Liver (tissue), 9 donors: ENCODE measurements around the gene CARHSP1. TPM values are rescaled to one million over a fixed set of nuclear protein-coding genes. Genes with fewer than 3 reads are reported as not detected.
A peak's percentile ranks its signal among the peaks of the same experiment; 100 is the strongest.

ENCODE experiments used
- DNase-seq: peaks from one replicate; pipeline ENCODE4 v3.0.0-alpha.2; 2017; ENCODE audit warnings: low spot score
- H3K27ac ChIP-seq, 2 donors: one replicate each; pipeline ENCODE4 v1.7.0; 2013; ENCODE audit warnings: inconsistent platforms in 2 of 2, low read length in 2 of 2, control low read depth in 1 of 2, low read depth in 1 of 2, mild to moderate bottlenecking in 1 of 2
- H3K27me3 ChIP-seq, 4 donors: one replicate each; pipeline versions ENCODE4 v1.6.1 to v1.7.0; 2013; ENCODE audit warnings: low read length in 3 of 4, inconsistent platforms in 1 of 4, mild to moderate bottlenecking in 1 of 4, moderate library complexity in 1 of 4; ENCODE audit not compliant: control insufficient read depth in 4 of 4, insufficient read depth in 4 of 4
- H3K36me3 ChIP-seq, 4 donors: one replicate each; pipeline versions ENCODE4 v1.6.1 to v1.7.0; 2013; ENCODE audit warnings: low read length in 3 of 4, mild to moderate bottlenecking in 3 of 4, low read depth in 1 of 4, moderate library complexity in 1 of 4; ENCODE audit not compliant: control insufficient read depth in 4 of 4, insufficient read depth in 3 of 4
- H3K4me1 ChIP-seq, 4 donors: one replicate each; pipeline versions ENCODE4 v1.6.1 to v1.7.0; 2013; ENCODE audit warnings: low read length in 3 of 4, mild to moderate bottlenecking in 3 of 4, moderate library complexity in 1 of 4; ENCODE audit not compliant: control insufficient read depth in 4 of 4, insufficient read depth in 4 of 4
- H3K4me3 ChIP-seq, 3 donors: one replicate each; pipeline versions ENCODE4 v1.6.1 to v1.7.0; 2013; ENCODE audit warnings: low read length in 3 of 3, control low read depth in 1 of 3, low read depth in 1 of 3, mild to moderate bottlenecking in 1 of 3
- H3K9ac ChIP-seq, 2 donors: one replicate each; pipeline ENCODE4 v1.7.0; 2013; ENCODE audit warnings: low read length in 2 of 2, mild to moderate bottlenecking in 2 of 2, moderate library complexity in 2 of 2, control low read depth in 1 of 2, low read depth in 1 of 2
- H3K9me3 ChIP-seq, 4 donors: one replicate each; pipeline versions ENCODE4 v1.6.1 to v1.7.0; 2013; ENCODE audit warnings: low read length in 3 of 4; ENCODE audit not compliant: control insufficient read depth in 4 of 4
- EGR1 ChIP-seq, 2 donors: IDR thresholded peaks; 2 replicates each; pipeline ENCODE4 v1.6.1; 2016 to 2018; ENCODE audit warnings: antibody characterized with exemption in 2 of 2, low read depth in 2 of 2
- FOXA1 ChIP-seq: IDR thresholded peaks from 2 replicates; pipeline ENCODE4 v1.6.1; 2016; ENCODE audit warnings: antibody characterized with exemption
- FOXA2 ChIP-seq: IDR thresholded peaks from 2 replicates; pipeline ENCODE4 v1.6.1; 2016; ENCODE audit warnings: antibody characterized with exemption
- GABPA ChIP-seq, 2 donors: IDR thresholded peaks in 1 of 2; conservative IDR thresholded peaks in 1 of 2; 2 replicates each; pipeline ENCODE4 v1.6.1; 2016; ENCODE audit warnings: antibody characterized with exemption in 2 of 2, mild to moderate bottlenecking in 1 of 2, moderate library complexity in 1 of 2
- HNF4A ChIP-seq, 2 donors: conservative IDR thresholded peaks; 2 replicates each; pipeline ENCODE4 v1.6.1; 2016; ENCODE audit warnings: antibody characterized with exemption in 2 of 2, mild to moderate bottlenecking in 2 of 2
- JUND ChIP-seq, 2 donors: IDR thresholded peaks; 2 replicates each; pipeline ENCODE4 v1.6.1; 2016; ENCODE audit warnings: antibody characterized with exemption in 2 of 2
- MAX ChIP-seq: IDR thresholded peaks from 2 replicates; pipeline ENCODE4 v1.6.1; 2016; ENCODE audit warnings: antibody characterized with exemption
- NR2F2 ChIP-seq: IDR thresholded peaks from 2 replicates; pipeline ENCODE4 v1.6.1; 2016; ENCODE audit warnings: antibody characterized with exemption
- RAD21 ChIP-seq, 2 donors: IDR thresholded peaks; 2 replicates each; pipeline ENCODE4 v1.6.1; 2016; ENCODE audit warnings: antibody characterized with exemption in 2 of 2, mild to moderate bottlenecking in 2 of 2
- REST ChIP-seq: IDR thresholded peaks from 2 replicates; pipeline ENCODE4 v1.6.1; 2016; ENCODE audit warnings: antibody characterized with exemption, mild to moderate bottlenecking
- RXRA ChIP-seq, 2 donors: IDR thresholded peaks; 2 replicates each; pipeline ENCODE4 v1.6.1; 2017 to 2018; ENCODE audit warnings: antibody characterized with exemption in 2 of 2, mild to moderate bottlenecking in 1 of 2
- SP1 ChIP-seq: IDR thresholded peaks from 2 replicates; pipeline ENCODE4 v1.6.1; 2018; ENCODE audit warnings: antibody characterized with exemption, mild to moderate bottlenecking
- TAF1 ChIP-seq: conservative IDR thresholded peaks from 2 replicates; pipeline ENCODE4 v1.6.1; 2016; ENCODE audit warnings: antibody characterized with exemption, mild to moderate bottlenecking
- YY1 ChIP-seq: IDR thresholded peaks from 2 replicates; pipeline ENCODE4 v1.6.1; 2016; ENCODE audit warnings: antibody characterized with exemption, mild to moderate bottlenecking
- ZBTB33 ChIP-seq: IDR thresholded peaks from 2 replicates; pipeline ENCODE4 v1.6.1; 2016; ENCODE audit warnings: antibody characterized with exemption
- WGBS: extraction: QIAGEN DNeasy Blood & Tissue Kit; methylation state at CpG from one replicate; pipeline ENCODE4 v1.1.7; 2013; 5-methylcytosine and 5-hydroxymethylcytosine counted together
- polyA plus RNA-seq, 2 donors: library from polyadenylated mRNA; stranded (reverse) in 1 of 2; unstranded in 1 of 2; fragments of 200-250 nt in 1 of 2; fragments of >200 nt in 1 of 2; fragmentation: Nextera tagmentation in 1 of 2; extraction: Ambion mirVana in 1 of 2; gene quantifications; one replicate each; pipeline versions ENCODE4 v1.2.1 to v1.2.3, GENCODE V29; 2013 to 2015
- total RNA-seq, 2 donors: library from RNA; depleted of rRNA; stranded (reverse); fragments of >200 nt; gene quantifications; one replicate each; pipeline ENCODE4 v1.2.3, GENCODE V29; 2014
- TF ChIP-seq, protein P1 (sequence below): fragments of 150-350 bp; IDR thresholded peaks from 2 replicates; pipeline ENCODE4 v1.5.1; 2017; ENCODE audit warnings: improper control_type of control experiment, low read depth, low read length; ENCODE audit not compliant: missing input control
- TF ChIP-seq, protein P2 (sequence below): IDR thresholded peaks from 2 replicates; pipeline ENCODE4 v1.6.1; 2016; ENCODE audit warnings: antibody characterized with exemption
- donor health status: healthy.
- donor health status: healthy.
- donor health status: healthy.
- donor health status: healthy.
- donor health status: healthy.

The CARHSP1 gene
- total and polyA plus RNA-seq, 4 donors: 81.2 to 162 (median 119) TPM

DNA sequence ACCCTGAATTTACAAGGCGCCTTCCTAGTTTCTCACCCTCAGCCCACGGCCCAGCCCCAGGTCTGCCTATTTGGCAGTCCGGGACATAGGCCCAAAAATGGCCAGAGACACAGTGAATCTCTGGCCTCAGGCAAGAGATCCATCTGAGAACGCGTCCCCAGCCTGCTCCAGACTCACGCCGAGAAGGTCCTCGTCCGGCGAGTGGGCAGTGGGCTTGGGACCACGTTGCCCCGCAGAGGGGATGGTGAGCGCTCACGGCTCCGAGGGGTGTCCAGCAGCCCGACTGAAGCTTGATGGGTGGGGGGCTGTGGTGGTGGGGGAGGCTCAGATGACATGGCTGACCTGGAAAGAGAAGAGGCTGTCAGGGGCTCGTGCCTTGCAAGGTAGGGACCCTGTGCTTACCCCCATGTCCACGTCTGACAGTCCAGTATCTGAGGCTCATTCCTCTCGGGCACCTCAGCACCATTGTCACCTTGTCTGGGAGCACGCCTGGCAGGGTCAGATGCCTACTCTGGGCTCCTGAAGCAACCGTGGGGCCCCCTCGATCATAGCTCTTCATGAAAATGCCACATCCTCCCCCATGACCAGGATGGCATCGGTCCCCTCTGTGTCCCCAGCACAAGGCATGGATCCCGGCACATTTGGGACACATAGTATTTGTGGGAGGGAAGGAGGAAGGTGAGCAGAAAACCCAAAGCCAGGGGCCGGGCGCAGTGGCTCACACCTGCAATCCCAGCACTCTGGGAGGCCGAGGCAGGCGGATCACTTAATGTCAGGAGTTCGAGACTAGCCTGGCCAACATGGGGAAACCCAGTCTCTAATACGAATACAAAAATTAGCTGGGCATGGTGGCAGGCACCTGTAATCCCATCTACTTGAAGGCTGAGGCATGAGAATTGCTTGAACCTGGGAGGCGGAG is 9.6 kb downstream of the CARHSP1 start:
- Histone ChIP-seq H3K27me3 (no peaks in the 10 kb centered on the region), H3K27ac (peak overlapping the region; percentile 85 to 93), H3K9me3 (no peaks in the 10 kb centered on the region), H3K36me3 (peaks cover 10 to 31% (median 11%) of the 10 kb centered on the region in 4 donors), H3K4me1 (peaks cover 10 to 53% (median 36%) of the 10 kb centered on the region in 4 donors), H3K9ac (no peak overlapping the region), H3K4me3 (no peak overlapping the region)
- no peak for DNase-seq
- TF ChIP-seq ZBTB33: no peak
- no peak for TF ChIP-seq JUND (IDR thresholded peaks at IDR 0.05)
- TF ChIP-seq, protein P1, sequence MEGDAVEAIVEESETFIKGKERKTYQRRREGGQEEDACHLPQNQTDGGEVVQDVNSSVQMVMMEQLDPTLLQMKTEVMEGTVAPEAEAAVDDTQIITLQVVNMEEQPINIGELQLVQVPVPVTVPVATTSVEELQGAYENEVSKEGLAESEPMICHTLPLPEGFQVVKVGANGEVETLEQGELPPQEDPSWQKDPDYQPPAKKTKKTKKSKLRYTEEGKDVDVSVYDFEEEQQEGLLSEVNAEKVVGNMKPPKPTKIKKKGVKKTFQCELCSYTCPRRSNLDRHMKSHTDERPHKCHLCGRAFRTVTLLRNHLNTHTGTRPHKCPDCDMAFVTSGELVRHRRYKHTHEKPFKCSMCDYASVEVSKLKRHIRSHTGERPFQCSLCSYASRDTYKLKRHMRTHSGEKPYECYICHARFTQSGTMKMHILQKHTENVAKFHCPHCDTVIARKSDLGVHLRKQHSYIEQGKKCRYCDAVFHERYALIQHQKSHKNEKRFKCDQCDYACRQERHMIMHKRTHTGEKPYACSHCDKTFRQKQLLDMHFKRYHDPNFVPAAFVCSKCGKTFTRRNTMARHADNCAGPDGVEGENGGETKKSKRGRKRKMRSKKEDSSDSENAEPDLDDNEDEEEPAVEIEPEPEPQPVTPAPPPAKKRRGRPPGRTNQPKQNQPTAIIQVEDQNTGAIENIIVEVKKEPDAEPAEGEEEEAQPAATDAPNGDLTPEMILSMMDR: no peak
- TF ChIP-seq HNF4A (conservative IDR thresholded peaks at IDR 0.05): no peak
- no peak for TF ChIP-seq MAX
- no peak for TF ChIP-seq TAF1
- TF ChIP-seq RAD21 (IDR thresholded peaks at IDR 0.05): no peak
- TF ChIP-seq NR2F2: no peak
- no peak for TF ChIP-seq FOXA2
- no peak for TF ChIP-seq RXRA (IDR thresholded peaks at IDR 0.05)
- no peak for TF ChIP-seq EGR1 (IDR thresholded peaks at IDR 0.05; ENCODE audit: low read depth in 2 of 2)
- no peak for TF ChIP-seq YY1
- TF ChIP-seq SP1: no peak
- 93% methylated on average over 31 of the region's 31 CpGs for WGBS

GRCh38 chr16:8855972-8856371 is 12.8 kb downstream of the CARHSP1 start:
- no peak overlapping the region for H3K4me3 ChIP-seq
- peaks cover 2 to 27% (median 17%) of the 10 kb centered on the region in 4 donors for H3K4me1 ChIP-seq
- WGBS: 76% methylated on average over 5 of the region's 5 CpGs
- H3K27me3 ChIP-seq: no peaks in the 10 kb centered on the region
- no peak overlapping the region for H3K27ac ChIP-seq
- no peak overlapping the region for H3K9ac ChIP-seq
- H3K36me3 ChIP-seq: peaks cover 10 to 33% (median 19%) of the 10 kb centered on the region in 4 donors
- no peak for DNase-seq
- no peaks in the 10 kb centered on the region for H3K9me3 ChIP-seq
- TF ChIP-seq HNF4A (conservative IDR thresholded peaks at IDR 0.05): no peak
- TF ChIP-seq FOXA1: no peak
- no peak for TF ChIP-seq JUND (IDR thresholded peaks at IDR 0.05)
- TF ChIP-seq ZBTB33: no peak
- TF ChIP-seq NR2F2: no peak
- TF ChIP-seq RAD21 (IDR thresholded peaks at IDR 0.05): no peak
- TF ChIP-seq FOXA2: no peak
- TF ChIP-seq SP1: no peak
- no peak for TF ChIP-seq EGR1 (IDR thresholded peaks at IDR 0.05; ENCODE audit: low read depth in 2 of 2)
- no peak for TF ChIP-seq TAF1
- TF ChIP-seq YY1: no peak
- TF ChIP-seq, protein P2, sequence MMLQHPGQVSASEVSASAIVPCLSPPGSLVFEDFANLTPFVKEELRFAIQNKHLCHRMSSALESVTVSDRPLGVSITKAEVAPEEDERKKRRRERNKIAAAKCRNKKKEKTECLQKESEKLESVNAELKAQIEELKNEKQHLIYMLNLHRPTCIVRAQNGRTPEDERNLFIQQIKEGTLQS: no peak
- TF ChIP-seq GABPA (IDR thresholded peaks at IDR 0.05 in 1 of 2, conservative IDR thresholded peaks at IDR 0.05 in 1 of 2): no peak
- no peak for TF ChIP-seq RXRA (IDR thresholded peaks at IDR 0.05)
- TF ChIP-seq, protein P1: no peak
- TF ChIP-seq REST: no peak
